ENCODE results near the gene CHST11.

GRCh38 chr12:104455578-104456416 is 951 bp upstream of the CHST11 start:
- TF ChIP-seq, protein P1, sequence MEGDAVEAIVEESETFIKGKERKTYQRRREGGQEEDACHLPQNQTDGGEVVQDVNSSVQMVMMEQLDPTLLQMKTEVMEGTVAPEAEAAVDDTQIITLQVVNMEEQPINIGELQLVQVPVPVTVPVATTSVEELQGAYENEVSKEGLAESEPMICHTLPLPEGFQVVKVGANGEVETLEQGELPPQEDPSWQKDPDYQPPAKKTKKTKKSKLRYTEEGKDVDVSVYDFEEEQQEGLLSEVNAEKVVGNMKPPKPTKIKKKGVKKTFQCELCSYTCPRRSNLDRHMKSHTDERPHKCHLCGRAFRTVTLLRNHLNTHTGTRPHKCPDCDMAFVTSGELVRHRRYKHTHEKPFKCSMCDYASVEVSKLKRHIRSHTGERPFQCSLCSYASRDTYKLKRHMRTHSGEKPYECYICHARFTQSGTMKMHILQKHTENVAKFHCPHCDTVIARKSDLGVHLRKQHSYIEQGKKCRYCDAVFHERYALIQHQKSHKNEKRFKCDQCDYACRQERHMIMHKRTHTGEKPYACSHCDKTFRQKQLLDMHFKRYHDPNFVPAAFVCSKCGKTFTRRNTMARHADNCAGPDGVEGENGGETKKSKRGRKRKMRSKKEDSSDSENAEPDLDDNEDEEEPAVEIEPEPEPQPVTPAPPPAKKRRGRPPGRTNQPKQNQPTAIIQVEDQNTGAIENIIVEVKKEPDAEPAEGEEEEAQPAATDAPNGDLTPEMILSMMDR (conservative IDR thresholded peaks at IDR 0.05; ENCODE audit: low read depth, low read length): no peak
- TF ChIP-seq EZH2 (IDR thresholded peaks at IDR 0.05; ENCODE audit: borderline replicate concordance, low read depth, low read length, poor library complexity, severe bottlenecking): no peak

Data from A673 (cell line).